ENCODE results near the gene HS2ST1. TPM values are rescaled to one million over a fixed set of nuclear protein-coding genes. Genes with fewer than 3 reads are reported as not detected.
"Not testable (repeated sequence)": the region's sequence is repeated elsewhere in the genome, so short reads cannot be mapped to it uniquely, and the experiment has no call there.

Gene HS2ST1
- total and polyA plus RNA-seq, 4 donors: 4.1 to 45.3 (median 16.3) TPM

DNA sequence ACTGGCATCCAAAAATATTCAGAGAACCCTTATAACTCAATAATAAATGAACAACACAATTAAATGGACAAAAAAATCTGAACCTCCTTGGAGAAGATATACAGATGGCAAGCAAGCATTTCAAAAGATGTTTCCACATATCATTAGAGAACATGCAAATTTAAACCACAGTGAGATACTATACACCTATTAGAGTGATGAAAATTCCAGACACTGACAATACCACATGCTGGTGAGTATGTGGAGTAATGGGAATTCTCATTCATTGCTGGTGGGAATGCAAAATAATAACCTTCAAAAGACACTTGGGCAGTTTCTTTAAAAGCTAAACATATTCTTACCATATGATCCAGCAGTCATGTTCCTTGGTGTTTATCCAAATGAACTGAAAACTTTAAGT is 46.1 kb downstream of the HS2ST1 start:
- no peaks in the 10 kb centered on the region for H3K36me3 ChIP-seq (ENCODE audit: control insufficient read depth in 4 of 4, insufficient read depth in 4 of 4, low read length in 4 of 4)
- TF ChIP-seq, protein P1, sequence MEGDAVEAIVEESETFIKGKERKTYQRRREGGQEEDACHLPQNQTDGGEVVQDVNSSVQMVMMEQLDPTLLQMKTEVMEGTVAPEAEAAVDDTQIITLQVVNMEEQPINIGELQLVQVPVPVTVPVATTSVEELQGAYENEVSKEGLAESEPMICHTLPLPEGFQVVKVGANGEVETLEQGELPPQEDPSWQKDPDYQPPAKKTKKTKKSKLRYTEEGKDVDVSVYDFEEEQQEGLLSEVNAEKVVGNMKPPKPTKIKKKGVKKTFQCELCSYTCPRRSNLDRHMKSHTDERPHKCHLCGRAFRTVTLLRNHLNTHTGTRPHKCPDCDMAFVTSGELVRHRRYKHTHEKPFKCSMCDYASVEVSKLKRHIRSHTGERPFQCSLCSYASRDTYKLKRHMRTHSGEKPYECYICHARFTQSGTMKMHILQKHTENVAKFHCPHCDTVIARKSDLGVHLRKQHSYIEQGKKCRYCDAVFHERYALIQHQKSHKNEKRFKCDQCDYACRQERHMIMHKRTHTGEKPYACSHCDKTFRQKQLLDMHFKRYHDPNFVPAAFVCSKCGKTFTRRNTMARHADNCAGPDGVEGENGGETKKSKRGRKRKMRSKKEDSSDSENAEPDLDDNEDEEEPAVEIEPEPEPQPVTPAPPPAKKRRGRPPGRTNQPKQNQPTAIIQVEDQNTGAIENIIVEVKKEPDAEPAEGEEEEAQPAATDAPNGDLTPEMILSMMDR (IDR thresholded peaks at IDR 0.05; ENCODE audit: control extremely low read depth, extremely low read depth): no peak
- H3K4me1 ChIP-seq (ENCODE audit: control insufficient read depth in 5 of 5, insufficient read depth in 5 of 5, low read length in 5 of 5): no peaks in the 10 kb centered on the region
- DNase-seq (no peak), ATAC-seq (ENCODE audit: insufficient read depth, low FRiP score) (no peak)
- H3K4me3 ChIP-seq: no peak overlapping the region
- H3K27me3 ChIP-seq (ENCODE audit: control insufficient read depth in 3 of 3, insufficient read depth in 3 of 3, low read length in 2 of 3): no peaks in the 10 kb centered on the region
- no peak overlapping the region for H3K27ac ChIP-seq (ENCODE audit: low read depth in 1 of 2, low read length in 1 of 2)
- no peaks in the 10 kb centered on the region for H3K9me3 ChIP-seq (ENCODE audit: control insufficient read depth in 4 of 4, insufficient read depth in 3 of 4, low read length in 3 of 4)
- H3K9ac ChIP-seq (ENCODE audit: insufficient read depth in 1 of 2, low read length in 2 of 2): no peak overlapping the region

DNA sequence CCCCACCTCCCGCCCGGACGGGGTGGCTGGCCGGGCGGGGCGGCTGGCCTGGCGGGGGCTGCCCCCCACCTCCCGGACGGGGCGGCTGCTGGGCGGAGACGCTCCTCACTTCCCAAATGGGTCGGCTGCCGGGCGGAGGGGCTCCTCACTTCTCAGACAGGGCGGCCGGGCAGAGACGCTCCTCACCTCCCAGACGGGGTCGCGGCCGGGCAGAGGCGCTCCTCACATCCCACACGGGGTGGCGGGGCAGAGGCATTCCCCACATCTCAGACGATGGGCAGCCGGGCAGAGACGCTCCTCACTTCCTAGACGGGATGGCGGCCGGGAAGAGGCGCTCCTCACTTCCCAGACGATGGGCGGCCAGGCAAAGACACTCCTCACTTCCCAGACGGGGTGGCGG is 49.4 kb downstream of the HS2ST1 start:
- not testable (repeated sequence) for H3K4me3 ChIP-seq; DNase-seq; H3K27ac ChIP-seq (ENCODE audit: low read depth in 1 of 2, low read length in 1 of 2); H3K27me3 ChIP-seq (ENCODE audit: control insufficient read depth in 3 of 3, insufficient read depth in 3 of 3, low read length in 2 of 3); H3K36me3 ChIP-seq (ENCODE audit: control insufficient read depth in 4 of 4, insufficient read depth in 4 of 4, low read length in 4 of 4); H3K9ac ChIP-seq (ENCODE audit: insufficient read depth in 1 of 2, low read length in 2 of 2); H3K9me3 ChIP-seq (ENCODE audit: control insufficient read depth in 4 of 4, insufficient read depth in 3 of 4, low read length in 3 of 4); H3K4me1 ChIP-seq (ENCODE audit: control insufficient read depth in 5 of 5, insufficient read depth in 5 of 5, low read length in 5 of 5); ATAC-seq (ENCODE audit: insufficient read depth, low FRiP score)
- 93 to 94% methylated on average over 21 to 36 of the region's 36 CpGs for WGBS, 2 donors

DNA sequence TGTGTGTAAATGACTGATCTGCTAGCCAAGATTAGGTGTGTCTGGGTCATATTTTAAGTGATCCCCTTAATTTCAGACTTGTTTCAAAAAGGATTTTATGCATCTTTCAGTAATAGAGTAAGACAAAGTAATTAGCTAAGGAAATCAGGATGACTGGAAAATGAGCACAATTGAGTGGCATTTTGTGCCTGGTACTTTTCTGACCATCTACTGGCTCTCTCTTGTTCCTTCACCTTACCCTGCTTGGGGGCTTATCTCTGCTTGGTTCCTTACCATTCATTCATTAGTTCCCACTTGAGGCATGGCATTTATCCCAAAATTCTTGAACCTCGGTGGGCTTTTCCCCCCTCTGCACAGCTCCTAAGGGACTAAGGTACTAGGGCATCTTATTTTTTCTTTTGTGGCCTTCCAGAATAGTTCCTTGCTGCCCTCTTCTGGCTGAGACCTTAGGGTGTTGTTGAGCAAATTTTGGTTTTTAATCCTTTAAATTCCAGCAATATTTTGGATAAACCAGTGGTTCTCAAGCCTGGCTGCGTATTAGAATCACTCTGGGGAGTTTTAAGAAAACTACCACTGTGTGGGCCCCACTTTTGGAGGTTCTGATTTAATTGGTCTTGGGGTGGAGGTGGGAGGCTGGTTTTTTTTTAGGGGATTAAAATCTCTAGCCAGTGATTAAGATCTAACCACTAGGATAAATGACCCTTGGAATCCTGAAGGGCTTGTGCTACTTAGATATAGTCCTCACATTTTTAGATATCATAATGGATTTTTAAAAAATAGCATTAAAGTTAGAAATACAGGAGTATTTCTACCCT is 50.8 kb downstream of the HS2ST1 start:
- Histone ChIP-seq H3K9ac (ENCODE audit: insufficient read depth in 1 of 2, low read length in 2 of 2) (no peak overlapping the region), H3K4me1 (ENCODE audit: control insufficient read depth in 5 of 5, insufficient read depth in 5 of 5, low read length in 5 of 5) (peaks cover 0 to 4% (median 0%) of the 10 kb centered on the region in 5 donors), H3K36me3 (ENCODE audit: control insufficient read depth in 4 of 4, insufficient read depth in 4 of 4, low read length in 4 of 4) (no peaks in the 10 kb centered on the region), H3K9me3 (ENCODE audit: control insufficient read depth in 4 of 4, insufficient read depth in 3 of 4, low read length in 3 of 4) (no peaks in the 10 kb centered on the region), H3K27me3 (ENCODE audit: control insufficient read depth in 3 of 3, insufficient read depth in 3 of 3, low read length in 2 of 3) (no peaks in the 10 kb centered on the region), H3K4me3 (no peak overlapping the region), H3K27ac (ENCODE audit: low read depth in 1 of 2, low read length in 1 of 2) (no peak overlapping the region)
- DNase-seq (peak in 2 of 3 donors; percentile 66 to 70), ATAC-seq (ENCODE audit: insufficient read depth, low FRiP score) (peak; percentile 62)
- TF ChIP-seq, protein P1 (IDR thresholded peaks at IDR 0.05; ENCODE audit: control extremely low read depth, extremely low read depth): peak; percentile 41
- 31 to 46% methylated on average over 2 of the region's 2 CpGs for WGBS, 2 donors

DNA sequence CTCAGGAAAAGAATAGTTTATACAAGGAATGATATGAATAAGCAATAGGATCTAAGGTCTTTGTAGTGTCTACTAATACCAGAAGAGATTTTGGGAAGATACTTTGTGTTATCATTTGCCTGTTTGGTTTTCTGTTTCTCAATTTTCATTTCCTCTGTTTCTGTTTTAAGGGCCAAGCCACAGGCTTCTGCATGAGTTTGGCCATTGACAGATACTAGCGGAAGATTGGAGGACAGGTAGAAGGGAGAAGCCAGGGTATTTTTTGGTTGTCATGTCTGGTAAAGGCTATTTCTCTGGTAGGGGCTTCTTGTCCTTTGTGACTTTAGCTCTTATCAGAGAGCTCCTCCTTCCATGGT is 51.4 kb downstream of the HS2ST1 start:
- no peak overlapping the region for H3K27ac ChIP-seq (ENCODE audit: low read depth in 1 of 2, low read length in 1 of 2)
- TF ChIP-seq, protein P1 (IDR thresholded peaks at IDR 0.05; ENCODE audit: control extremely low read depth, extremely low read depth): no peak
- DNase-seq: no peak
- no peaks in the 10 kb centered on the region for H3K27me3 ChIP-seq (ENCODE audit: control insufficient read depth in 3 of 3, insufficient read depth in 3 of 3, low read length in 2 of 3)
- H3K36me3 ChIP-seq (ENCODE audit: control insufficient read depth in 4 of 4, insufficient read depth in 4 of 4, low read length in 4 of 4): no peaks in the 10 kb centered on the region
- H3K9me3 ChIP-seq (ENCODE audit: control insufficient read depth in 4 of 4, insufficient read depth in 3 of 4, low read length in 3 of 4): no peaks in the 10 kb centered on the region
- ATAC-seq (ENCODE audit: insufficient read depth, low FRiP score): no peak
- 67 to 83% methylated on average over 1 of the region's 1 CpG for WGBS, 2 donors
- no peak overlapping the region for H3K9ac ChIP-seq (ENCODE audit: insufficient read depth in 1 of 2, low read length in 2 of 2)
- no peak overlapping the region for H3K4me3 ChIP-seq
- H3K4me1 ChIP-seq (ENCODE audit: control insufficient read depth in 5 of 5, insufficient read depth in 5 of 5, low read length in 5 of 5): peaks cover 0 to 4% (median 0%) of the 10 kb centered on the region in 5 donors

Data from lung (tissue), 12 donors.